GM21786 (cell line): ENCODE results near the gene SMARCD1.

Experiments used
- ATAC-seq: cut with Tn5 transposase; IDR thresholded peaks from one replicate; pipeline ENCODE4 v1.9.1; 2021; ENCODE audit not compliant: unreplicated experiment

SMARCD1 gene

DNA sequence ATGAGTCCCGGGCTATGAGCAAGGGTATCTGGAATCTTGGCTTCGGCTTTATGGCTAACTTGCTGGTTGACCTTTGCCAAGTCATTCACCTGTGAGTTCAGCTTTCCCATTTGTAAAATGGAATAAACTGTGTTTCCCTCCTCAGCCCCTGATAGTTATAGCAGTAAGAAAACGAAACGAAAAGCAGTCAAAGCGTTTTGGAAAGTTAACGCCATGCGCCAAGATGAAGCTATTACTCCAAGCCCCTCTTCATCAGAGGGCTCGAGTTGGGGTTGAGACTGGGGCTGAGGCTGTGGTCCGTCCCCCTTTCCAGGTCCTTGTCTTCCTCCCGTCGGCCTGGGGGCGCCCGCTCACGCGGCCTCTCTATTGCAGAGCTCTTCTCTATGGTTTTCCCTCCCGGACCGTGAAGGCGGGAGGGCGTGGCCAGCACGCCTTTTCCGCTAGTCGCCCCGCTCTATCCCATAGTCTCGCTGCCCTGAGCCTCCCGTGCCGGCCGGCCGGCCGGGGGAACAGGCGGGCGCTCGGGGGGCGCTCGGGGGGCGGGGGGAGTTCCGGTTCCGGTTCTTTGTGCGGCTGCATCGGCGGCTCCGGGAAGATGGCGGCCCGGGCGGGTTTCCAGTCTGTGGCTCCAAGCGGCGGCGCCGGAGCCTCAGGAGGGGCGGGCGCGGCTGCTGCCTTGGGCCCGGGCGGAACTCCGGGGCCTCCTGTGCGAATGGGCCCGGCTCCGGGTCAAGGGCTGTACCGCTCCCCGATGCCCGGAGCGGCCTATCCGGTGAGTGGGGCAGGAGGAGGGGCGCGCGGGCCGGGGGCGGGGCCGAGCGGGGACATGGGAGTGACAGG lies at the start of gene SMARCD1:
SMARCD1 (plus strand) TSS at position 568 of the 840 bp plus-strand sequence; CDS start at position 596, 28 bp downstream.
- ATAC-seq = peak; percentile 87

GRCh38 chr12:50038336-50038735 lies 46.8 kb upstream of the SMARCD1 start:
- no peak for ATAC-seq

DNA sequence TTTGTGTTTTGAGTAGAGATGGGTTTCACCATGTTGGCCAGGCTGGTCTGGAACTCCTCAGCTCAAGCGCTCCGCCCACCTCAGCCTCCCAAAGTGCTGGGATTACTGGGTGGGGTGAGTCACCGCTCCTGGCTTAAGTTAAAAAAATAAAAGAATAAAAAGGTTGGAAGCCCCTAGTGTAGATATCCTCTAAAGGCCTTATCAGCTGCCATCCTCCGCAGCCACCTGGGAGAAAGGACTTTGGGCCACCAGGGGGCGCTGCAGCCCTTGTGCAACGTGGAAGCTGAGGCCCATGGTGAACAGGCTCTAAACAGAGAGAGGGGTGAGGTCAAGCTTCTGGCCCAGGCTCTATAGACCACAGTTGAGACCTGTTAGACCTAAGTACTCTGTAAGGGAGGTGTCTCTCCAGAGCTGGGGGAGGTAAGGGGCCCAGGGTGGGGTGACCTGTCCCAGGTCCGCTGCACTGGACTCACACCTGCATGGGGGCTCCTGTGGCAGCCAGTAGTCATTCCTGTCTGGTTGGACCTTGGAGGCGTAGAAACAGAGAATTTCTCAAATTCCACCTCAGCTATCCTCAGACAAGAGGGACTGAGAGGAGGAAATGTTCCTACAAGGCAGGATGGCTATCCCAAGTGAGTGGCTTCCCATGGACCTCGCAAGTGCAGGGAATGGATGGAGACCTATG lies 45.8 kb upstream of the SMARCD1 start:
- no peak for ATAC-seq

- no peak for ATAC-seq
Observed at GRCh38 chr12:50040657-50041056, 44.5 kb upstream of the SMARCD1 start.

DNA sequence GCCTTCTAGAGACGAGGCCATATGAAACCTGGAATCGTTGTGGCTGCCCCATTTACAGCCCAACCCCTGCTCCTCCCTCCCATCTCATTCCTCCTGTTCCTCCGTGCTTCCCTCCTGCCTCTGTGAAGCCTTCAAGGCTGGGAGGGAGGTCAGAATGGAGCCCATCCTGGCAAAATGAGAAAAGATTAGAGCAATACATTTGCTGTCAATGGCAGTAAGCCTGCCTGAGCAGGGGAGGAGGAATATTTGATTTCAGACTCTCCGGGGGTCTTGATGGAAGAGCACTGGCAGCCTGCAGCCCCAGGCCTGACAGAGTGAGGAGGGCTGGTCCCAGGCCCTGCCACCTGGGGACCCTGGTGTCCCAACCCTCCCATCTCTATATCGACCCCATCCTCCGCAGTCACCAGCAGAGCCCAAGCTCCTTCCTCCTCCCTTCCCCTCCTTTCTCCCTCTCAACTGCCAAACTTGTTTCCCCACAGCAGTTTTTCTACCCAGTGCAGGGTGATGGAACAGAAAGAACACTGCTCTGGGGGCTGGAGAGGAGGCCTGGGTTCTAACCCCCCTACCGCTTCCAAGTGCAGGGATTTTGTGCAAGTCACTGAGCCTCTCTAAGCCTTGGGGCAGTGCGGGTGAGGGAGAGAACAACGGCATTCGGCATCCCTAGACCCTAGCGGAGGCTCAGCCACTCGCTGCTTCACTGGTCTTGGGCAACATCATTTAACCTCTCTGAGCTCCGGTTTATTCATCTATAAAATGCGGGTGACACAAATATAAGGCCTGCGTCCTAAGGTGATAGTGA lies 43.9 kb upstream of the SMARCD1 start:
- ATAC-seq = no peak

DNA sequence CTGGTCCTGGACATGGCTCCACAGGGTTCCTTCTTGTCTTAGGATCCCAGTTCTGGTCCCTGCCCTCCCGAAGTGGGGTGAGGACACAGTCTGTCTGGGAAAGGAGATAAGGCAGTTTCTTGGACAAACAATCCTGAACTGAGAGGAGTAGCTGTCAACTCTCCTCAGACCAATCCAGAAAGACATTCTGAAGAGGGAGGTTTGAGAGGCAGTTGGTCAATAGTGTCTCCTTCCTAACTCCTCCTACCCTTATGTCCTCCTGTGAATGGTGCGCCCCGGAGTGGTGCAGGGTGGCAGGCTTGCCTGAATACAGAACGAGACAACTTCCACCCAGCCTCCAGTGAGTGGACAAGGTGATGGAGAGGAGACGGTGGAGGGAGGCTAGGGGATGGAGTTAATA lies 43.2 kb upstream of the SMARCD1 start:
- ATAC-seq = no peak

- no peak for ATAC-seq
Observed at GRCh38 chr12:50042693-50043092, 42.4 kb upstream of the SMARCD1 start.

DNA sequence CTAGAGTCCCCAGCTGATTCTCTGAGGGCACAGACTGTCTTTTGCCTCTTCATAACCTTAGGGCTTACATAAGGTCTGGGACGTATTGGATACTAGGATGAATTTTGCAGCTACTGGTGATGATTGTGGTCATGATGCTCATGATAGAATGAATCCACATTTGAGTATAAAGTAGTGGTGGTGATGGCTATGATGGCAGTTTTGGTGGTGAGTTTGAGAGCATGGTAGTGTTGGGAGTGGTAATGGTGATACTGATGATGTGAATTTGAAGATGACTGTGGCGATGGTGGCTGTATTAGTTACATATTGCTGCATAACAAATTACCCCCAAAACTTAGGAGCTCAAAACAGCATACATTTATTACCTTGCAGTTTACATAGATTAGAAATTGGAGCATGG lies 41.8 kb upstream of the SMARCD1 start:
- no peak for ATAC-seq

- no peak for ATAC-seq
Observed at GRCh38 chr12:50043854-50044253, 41.3 kb upstream of the SMARCD1 start.

DNA sequence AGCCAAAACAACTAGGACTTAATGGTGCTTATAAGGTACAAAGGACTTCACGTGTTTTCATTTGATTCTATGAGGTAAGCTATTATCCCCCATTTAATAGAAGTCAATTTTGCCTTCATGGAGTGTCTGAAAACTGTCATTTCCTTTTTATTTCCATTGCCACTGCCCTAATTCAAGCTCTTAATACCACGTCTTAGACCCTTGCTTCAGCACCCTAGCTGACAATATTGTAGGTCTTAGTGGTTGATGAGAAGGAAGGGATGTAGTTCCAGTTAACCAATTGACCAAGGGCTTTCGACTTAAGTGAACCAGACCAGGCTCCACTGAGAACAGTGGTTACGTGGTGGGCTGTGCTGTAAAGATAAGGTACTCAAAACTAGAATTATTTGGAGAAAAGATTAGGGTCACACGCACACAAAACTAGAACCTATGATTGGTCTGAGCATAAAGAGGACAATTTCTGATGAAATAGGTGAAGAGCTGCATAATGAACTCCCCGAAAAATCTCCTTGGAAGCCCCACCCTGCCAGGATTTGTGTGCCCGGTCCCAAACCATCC lies 37.4 kb upstream of the SMARCD1 start:
- ATAC-seq = no peak

DNA sequence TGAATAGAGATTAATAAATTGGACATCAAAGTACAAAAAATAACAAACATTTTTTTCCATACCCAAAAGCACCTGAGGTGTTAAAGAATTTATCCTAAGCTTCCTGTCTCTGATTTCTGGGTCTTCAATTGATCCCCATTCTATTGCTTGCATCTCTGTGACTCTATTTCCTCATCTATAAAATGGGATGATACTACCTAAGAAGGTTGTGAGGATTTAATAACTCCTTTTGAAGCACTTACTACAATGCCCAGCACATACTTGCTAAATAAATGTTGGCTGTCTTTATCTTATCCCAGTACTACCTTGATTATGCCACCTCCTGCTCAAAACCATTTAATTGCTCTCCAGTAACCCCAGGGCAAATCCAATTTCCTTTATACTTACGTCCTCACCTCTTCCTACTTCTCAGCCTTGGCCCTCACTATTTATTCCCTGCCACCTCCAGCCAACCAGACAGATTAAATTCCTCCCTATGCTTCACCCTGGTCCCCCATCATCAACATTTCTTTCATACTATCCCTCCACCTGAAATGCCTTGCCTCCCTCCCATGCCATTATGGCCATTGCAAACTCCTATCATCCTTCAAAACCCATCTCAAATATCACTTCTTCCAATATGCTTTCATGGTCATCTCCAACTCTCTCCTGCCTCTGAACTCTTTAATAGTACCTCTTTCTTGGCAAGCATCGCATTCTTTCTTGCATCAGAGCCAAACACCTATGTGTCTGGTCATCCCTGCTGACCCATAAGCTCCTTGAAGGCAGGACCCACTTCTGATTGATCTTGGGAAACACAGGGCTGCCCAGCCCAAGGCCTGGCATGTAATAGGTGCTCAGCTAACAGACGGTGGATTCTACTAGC lies 35.7 kb upstream of the SMARCD1 start:
- ATAC-seq = no peak

GRCh38 chr12:50050119-50050385 lies 35.1 kb upstream of the SMARCD1 start:
- no peak for ATAC-seq

GRCh38 chr12:50050410-50051098 lies 34.6 kb upstream of the SMARCD1 start:
- ATAC-seq = no peak

DNA sequence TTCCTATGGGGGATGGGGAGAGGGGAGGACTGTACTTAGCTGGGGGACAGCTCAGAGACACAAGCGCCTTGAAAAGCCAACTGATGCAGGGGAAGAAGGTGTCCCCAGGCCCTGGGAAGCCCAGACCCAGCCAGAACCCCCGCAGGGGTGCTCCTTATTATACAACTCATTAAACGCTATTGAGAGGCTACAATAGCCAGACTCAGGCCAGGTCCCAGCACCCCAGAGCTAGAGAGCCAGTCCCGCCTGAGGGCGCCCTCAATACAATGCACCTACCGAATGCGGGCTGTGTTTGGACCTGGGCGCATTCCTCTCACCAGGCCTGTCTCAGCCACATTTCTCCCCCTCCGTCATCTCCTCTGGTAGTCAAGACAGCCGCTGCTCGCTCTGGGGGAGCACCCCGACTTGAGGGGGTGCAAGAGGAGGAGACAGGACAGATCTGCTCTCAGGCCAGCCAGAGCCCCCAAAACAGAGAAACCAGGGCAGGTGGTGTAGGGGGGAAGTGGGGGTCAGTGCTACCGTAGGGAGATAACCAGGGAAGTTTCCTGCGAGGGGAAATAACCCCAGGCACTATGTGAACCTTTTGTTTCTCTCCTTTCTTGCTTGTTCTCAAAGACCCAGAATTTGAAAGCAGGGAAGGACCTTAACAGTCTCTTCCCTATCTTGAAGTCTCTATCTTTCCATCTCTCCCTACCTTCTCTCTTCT lies 33.9 kb upstream of the SMARCD1 start:
- no peak for ATAC-seq

DNA sequence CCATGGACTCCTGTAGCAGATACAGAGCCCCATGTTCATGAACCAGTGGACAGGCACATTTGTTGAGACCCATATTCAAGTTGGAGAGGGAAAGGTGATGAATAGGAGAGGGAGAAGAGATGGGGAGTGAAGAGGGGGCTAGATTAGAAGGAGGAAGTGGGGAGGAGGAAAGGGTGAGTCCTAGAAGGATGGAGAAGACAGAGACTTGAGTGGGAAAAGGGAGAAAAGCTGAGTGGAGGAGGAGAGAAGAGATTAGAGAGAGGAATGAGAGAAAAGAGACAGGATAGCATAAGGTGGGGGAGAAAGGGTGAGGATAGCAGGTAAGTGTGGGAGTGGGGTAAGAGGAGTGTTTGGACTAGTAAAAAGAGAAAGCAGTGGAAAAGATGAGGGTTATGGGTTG lies 32.6 kb upstream of the SMARCD1 start:
- ATAC-seq = no peak

GRCh38 chr12:50052964-50053363 lies 32.2 kb upstream of the SMARCD1 start:
- ATAC-seq = no peak

GRCh38 chr12:50053583-50053982 lies 31.6 kb upstream of the SMARCD1 start:
- no peak for ATAC-seq

- no peak for ATAC-seq
Observed at GRCh38 chr12:50055831-50056638, 29.1 kb upstream of the SMARCD1 start.

DNA sequence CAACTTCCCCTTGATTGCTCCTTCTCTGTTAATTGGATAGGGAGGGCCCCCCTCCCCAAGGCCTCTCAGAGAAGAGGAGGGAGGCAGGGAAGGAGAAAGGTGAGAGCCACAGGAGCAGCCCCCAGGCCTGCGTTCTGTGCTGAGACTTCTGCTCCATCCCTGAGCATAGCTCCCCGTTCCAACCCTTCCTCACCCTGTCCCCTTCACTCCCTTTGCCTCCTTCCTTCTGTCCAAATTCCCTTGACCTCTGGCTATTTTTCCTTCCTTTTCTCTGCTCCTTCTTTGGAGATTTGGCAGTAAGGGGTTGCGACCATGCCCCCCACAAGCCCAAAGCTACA lies 28.5 kb upstream of the SMARCD1 start:
- ATAC-seq = no peak
